Measurements from ENCODE around the gene YTHDC1. TPM values are rescaled to one million over a fixed set of nuclear protein-coding genes. Genes with fewer than 3 reads are reported as not detected.

The YTHDC1 gene
- total RNA-seq, 4 donors from 2014 or later: 16.4 to 104 (median 71.3) TPM

DNA sequence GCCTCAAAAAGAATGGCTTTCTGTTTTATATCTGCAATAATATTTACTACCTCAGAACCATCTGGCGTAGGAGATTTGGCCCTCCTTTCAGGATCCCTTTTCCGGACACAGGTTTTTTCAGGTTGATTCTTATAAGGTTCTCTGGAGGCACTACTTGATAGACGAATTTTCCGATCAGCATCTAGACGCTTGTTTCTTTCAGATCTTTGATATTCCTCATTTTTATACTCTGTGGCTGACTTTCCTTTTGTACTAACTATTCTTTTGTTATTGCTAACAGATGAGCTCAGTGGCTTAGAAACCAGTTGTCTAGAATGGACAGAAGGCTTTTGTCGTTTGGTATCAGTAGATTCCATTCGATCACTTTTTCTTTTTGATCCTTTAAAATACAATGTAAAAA is 12.4 kb downstream of the YTHDC1 start:
- H3K27me3 ChIP-seq: no peaks in the 10 kb centered on the region
- TF ChIP-seq, protein P1, sequence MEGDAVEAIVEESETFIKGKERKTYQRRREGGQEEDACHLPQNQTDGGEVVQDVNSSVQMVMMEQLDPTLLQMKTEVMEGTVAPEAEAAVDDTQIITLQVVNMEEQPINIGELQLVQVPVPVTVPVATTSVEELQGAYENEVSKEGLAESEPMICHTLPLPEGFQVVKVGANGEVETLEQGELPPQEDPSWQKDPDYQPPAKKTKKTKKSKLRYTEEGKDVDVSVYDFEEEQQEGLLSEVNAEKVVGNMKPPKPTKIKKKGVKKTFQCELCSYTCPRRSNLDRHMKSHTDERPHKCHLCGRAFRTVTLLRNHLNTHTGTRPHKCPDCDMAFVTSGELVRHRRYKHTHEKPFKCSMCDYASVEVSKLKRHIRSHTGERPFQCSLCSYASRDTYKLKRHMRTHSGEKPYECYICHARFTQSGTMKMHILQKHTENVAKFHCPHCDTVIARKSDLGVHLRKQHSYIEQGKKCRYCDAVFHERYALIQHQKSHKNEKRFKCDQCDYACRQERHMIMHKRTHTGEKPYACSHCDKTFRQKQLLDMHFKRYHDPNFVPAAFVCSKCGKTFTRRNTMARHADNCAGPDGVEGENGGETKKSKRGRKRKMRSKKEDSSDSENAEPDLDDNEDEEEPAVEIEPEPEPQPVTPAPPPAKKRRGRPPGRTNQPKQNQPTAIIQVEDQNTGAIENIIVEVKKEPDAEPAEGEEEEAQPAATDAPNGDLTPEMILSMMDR (IDR thresholded peaks at IDR 0.05): no peak
- TF ChIP-seq POLR2A (IDR thresholded peaks at IDR 0.05): no peak
- H3K4me1 ChIP-seq: peaks cover 0 to 23% of the 10 kb centered on the region in 2 donors
- no peaks in the 10 kb centered on the region for H3K9me3 ChIP-seq
- H3K4me3 ChIP-seq: no peak overlapping the region
- H3K36me3 ChIP-seq: no peaks in the 10 kb centered on the region
- no peak overlapping the region for H3K27ac ChIP-seq
- intact Hi-C loops (cut with DNase I; ENCODE audit: low total_unique reads): no loop called here
- DNase-seq: no peak

- H3K27ac ChIP-seq: no peak overlapping the region
- H3K36me3 ChIP-seq: no peaks in the 10 kb centered on the region
- intact Hi-C loops (cut with DNase I; ENCODE audit: low total_unique reads): no loop called here
- TF ChIP-seq, protein P1 (IDR thresholded peaks at IDR 0.05): no peak
- TF ChIP-seq POLR2A (IDR thresholded peaks at IDR 0.05): no peak
- H3K9me3 ChIP-seq: no peaks in the 10 kb centered on the region
- H3K4me1 ChIP-seq: peaks cover 0 to 23% of the 10 kb centered on the region in 2 donors
- no peak for DNase-seq
- no peak overlapping the region for H3K4me3 ChIP-seq
- no peaks in the 10 kb centered on the region for H3K27me3 ChIP-seq
These were observed 12.9 kb downstream of the YTHDC1 start for GRCh38 chr4:68337004-68337403.

- Histone ChIP-seq H3K27ac (no peak overlapping the region), H3K9me3 (no peaks in the 10 kb centered on the region), H3K4me1 (peaks cover 0 to 23% of the 10 kb centered on the region in 2 donors), H3K27me3 (no peaks in the 10 kb centered on the region), H3K36me3 (no peaks in the 10 kb centered on the region), H3K4me3 (no peak overlapping the region)
- intact Hi-C loops (cut with DNase I; ENCODE audit: low total_unique reads): no loop called here
- TF ChIP-seq, protein P1 (IDR thresholded peaks at IDR 0.05): no peak
- no peak for TF ChIP-seq POLR2A (IDR thresholded peaks at IDR 0.05)
- no peak for DNase-seq
These were observed 13.4 kb downstream of the YTHDC1 start for GRCh38 chr4:68336530-68336929.

- no peak overlapping the region for H3K4me3 ChIP-seq
- no peak for DNase-seq
- no peaks in the 10 kb centered on the region for H3K4me1 ChIP-seq
- H3K27me3 ChIP-seq: no peaks in the 10 kb centered on the region
- H3K36me3 ChIP-seq: no peaks in the 10 kb centered on the region
- intact Hi-C loops (cut with DNase I; ENCODE audit: low total_unique reads): no loop called here
- TF ChIP-seq, protein P1 (IDR thresholded peaks at IDR 0.05): no peak
- TF ChIP-seq POLR2A (IDR thresholded peaks at IDR 0.05): no peak
- H3K9me3 ChIP-seq: no peaks in the 10 kb centered on the region
- no peak overlapping the region for H3K27ac ChIP-seq
These were observed 23.7 kb downstream of the YTHDC1 start for GRCh38 chr4:68326141-68326540.

GRCh38 chr4:68324519-68325262 is 25.2 kb downstream of the YTHDC1 start:
- intact Hi-C loops (cut with DNase I; ENCODE audit: low total_unique reads): no loop called here
- H3K36me3 ChIP-seq: no peaks in the 10 kb centered on the region

More at GRCh38 chr4:68324519-68325262, 25.2 kb downstream of the YTHDC1 start:
- H3K4me1 ChIP-seq: no peaks in the 10 kb centered on the region
- TF ChIP-seq POLR2A (IDR thresholded peaks at IDR 0.05): no peak
- TF ChIP-seq, protein P1 (IDR thresholded peaks at IDR 0.05): no peak
- DNase-seq: no peak
- H3K27ac ChIP-seq: no peak overlapping the region
- no peaks in the 10 kb centered on the region for H3K27me3 ChIP-seq
- H3K9me3 ChIP-seq: no peaks in the 10 kb centered on the region
- no peak overlapping the region for H3K4me3 ChIP-seq
